NCI-H2171 treated with DMSO at 0.1 percent for 48 hours (cell line): ENCODE results near the gene VCAN.

Experiments used
- DNase-seq: peaks from one replicate; lab custom pipeline; 2025; lab: John Stamatoyannopoulos, UW

Gene VCAN

GRCh38 chr5:83567741-83568140, 96.2 kb downstream of the VCAN start:
- DNase-seq = no peak

- no peak for DNase-seq
Measured at GRCh38 chr5:83568186-83568585, 96.6 kb downstream of the VCAN start.

- DNase-seq = no peak
Measured at GRCh38 chr5:83570916-83571315, 99.4 kb downstream of the VCAN start.

GRCh38 chr5:83572271-83572670, 100.7 kb downstream of the VCAN start:
- DNase-seq = no peak

- no peak for DNase-seq
Measured at GRCh38 chr5:83576341-83576740, 104.8 kb downstream of the VCAN start.

- DNase-seq = no peak
Measured at GRCh38 chr5:83577036-83577636, 105.6 kb downstream of the VCAN start.

- no peak for DNase-seq
Measured at GRCh38 chr5:83583859-83584258, 112.3 kb downstream of the VCAN start.

GRCh38 chr5:83586874-83587776, 115.6 kb downstream of the VCAN start:
- no peak for DNase-seq

- DNase-seq = peak; percentile 4
Measured at GRCh38 chr5:83589786-83590185, 118.2 kb downstream of the VCAN start.

GRCh38 chr5:83590966-83591365, 119.4 kb downstream of the VCAN start:
- DNase-seq = no peak

GRCh38 chr5:83595217-83595616, 123.7 kb downstream of the VCAN start:
- no peak for DNase-seq

GRCh38 chr5:83608122-83608521, 136.6 kb downstream of the VCAN start:
- DNase-seq = peak; percentile 1

GRCh38 chr5:83614841-83615240, 143.3 kb downstream of the VCAN start:
- no peak for DNase-seq

- no peak for DNase-seq
Measured at GRCh38 chr5:83628360-83628759, 156.8 kb downstream of the VCAN start.
